Measurements from ENCODE around the gene ADAMTS8. TPM values are rescaled to one million over a fixed set of nuclear protein-coding genes. Genes with fewer than 3 reads are reported as not detected.

ADAMTS8 gene
- total and polyA plus RNA-seq, 9 of the 15 experiments (the other 6 are each of a cell fraction or from before 2014, with no cell fraction given) = not detected

GRCh38 chr11:130434521-130435223 lies 6.3 kb upstream of the ADAMTS8 start (continued):
- 0 out of 2 replicates have a peak, but pooled peaks have one; percentile 29 for TF ChIP-seq CREM (IDR thresholded peaks at IDR 0.05; ENCODE audit: low read depth)
- no peak for TF ChIP-seq AFF4 (CRISPR knock-in tag; IDR thresholded peaks at IDR 0.05)
- no peak for TF ChIP-seq ZNF561 (CRISPR knock-in tag; conservative IDR thresholded peaks at IDR 0.05)
- no peak for TF ChIP-seq ZBTB49 (CRISPR knock-in tag; IDR thresholded peaks at IDR 0.05; ENCODE audit: borderline replicate concordance)
- TF ChIP-seq ZNF507 (tag; conservative IDR thresholded peaks at IDR 0.05) = no peak
- no peak for TF ChIP-seq CREBBP (IDR thresholded peaks at IDR 0.05; ENCODE audit: low read depth, low read length)
- TF ChIP-seq ZNF184 (CRISPR knock-in tag; IDR thresholded peaks at IDR 0.05) = no peak
- TF ChIP-seq, protein P1, sequence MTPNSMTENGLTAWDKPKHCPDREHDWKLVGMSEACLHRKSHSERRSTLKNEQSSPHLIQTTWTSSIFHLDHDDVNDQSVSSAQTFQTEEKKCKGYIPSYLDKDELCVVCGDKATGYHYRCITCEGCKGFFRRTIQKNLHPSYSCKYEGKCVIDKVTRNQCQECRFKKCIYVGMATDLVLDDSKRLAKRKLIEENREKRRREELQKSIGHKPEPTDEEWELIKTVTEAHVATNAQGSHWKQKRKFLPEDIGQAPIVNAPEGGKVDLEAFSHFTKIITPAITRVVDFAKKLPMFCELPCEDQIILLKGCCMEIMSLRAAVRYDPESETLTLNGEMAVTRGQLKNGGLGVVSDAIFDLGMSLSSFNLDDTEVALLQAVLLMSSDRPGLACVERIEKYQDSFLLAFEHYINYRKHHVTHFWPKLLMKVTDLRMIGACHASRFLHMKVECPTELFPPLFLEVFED (CRISPR knock-in tag; conservative IDR thresholded peaks at IDR 0.05) = no peak
- TF ChIP-seq PRPF4 (IDR thresholded peaks at IDR 0.05; ENCODE audit: insufficient read depth, low read depth, low read length, poor library complexity, severe bottlenecking) = no peak
- TF ChIP-seq KHSRP (IDR thresholded peaks at IDR 0.05) = no peak
- TF ChIP-seq SLC30A9 (CRISPR knock-in tag; IDR thresholded peaks at IDR 0.05) = no peak
- no peak for TF ChIP-seq ZNF785 (CRISPR knock-in tag; IDR thresholded peaks at IDR 0.05)
- peak in 1 of 2 experiments; percentile 78; a peak in 1 of 4 replicates for TF ChIP-seq ARNT (IDR thresholded peaks at IDR 0.05)
- no peak for TF ChIP-seq MTA1 (IDR thresholded peaks at IDR 0.05; ENCODE audit: borderline replicate concordance)
- 0 out of 2 replicates have a peak, but pooled peaks have one; percentile 71 for TF ChIP-seq ERF (CRISPR knock-in tag; IDR thresholded peaks at IDR 0.05)
- TF ChIP-seq, protein P2, sequence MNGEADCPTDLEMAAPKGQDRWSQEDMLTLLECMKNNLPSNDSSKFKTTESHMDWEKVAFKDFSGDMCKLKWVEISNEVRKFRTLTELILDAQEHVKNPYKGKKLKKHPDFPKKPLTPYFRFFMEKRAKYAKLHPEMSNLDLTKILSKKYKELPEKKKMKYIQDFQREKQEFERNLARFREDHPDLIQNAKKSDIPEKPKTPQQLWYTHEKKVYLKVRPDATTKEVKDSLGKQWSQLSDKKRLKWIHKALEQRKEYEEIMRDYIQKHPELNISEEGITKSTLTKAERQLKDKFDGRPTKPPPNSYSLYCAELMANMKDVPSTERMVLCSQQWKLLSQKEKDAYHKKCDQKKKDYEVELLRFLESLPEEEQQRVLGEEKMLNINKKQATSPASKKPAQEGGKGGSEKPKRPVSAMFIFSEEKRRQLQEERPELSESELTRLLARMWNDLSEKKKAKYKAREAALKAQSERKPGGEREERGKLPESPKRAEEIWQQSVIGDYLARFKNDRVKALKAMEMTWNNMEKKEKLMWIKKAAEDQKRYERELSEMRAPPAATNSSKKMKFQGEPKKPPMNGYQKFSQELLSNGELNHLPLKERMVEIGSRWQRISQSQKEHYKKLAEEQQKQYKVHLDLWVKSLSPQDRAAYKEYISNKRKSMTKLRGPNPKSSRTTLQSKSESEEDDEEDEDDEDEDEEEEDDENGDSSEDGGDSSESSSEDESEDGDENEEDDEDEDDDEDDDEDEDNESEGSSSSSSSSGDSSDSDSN (IDR thresholded peaks at IDR 0.05; ENCODE audit: borderline replicate concordance in 1 of 2, low read depth in 2 of 2, low read length in 2 of 2) = no peak
- TF ChIP-seq FOXA3 (CRISPR knock-in tag; conservative IDR thresholded peaks at IDR 0.05 in 1 of 2, IDR thresholded peaks at IDR 0.05 in 1 of 2) = 0 out of 4 replicates have a peak, but pooled peaks of 1 of the 2 experiments have one; percentile 14
- TF ChIP-seq CC2D1A (IDR thresholded peaks at IDR 0.05) = no peak
- no peak for TF ChIP-seq WHSC1 (IDR thresholded peaks at IDR 0.05; ENCODE audit: low read length)
